GM12878 (cell line): ENCODE data around the gene DHCR24. TPM values are rescaled to one million over a fixed set of nuclear protein-coding genes. Genes with fewer than 3 reads are reported as not detected.
A peak's percentile ranks its signal among the peaks of the same experiment; 100 is the strongest.

Experiments
- ATAC-seq: fragments of 200-7000 bp; cut with Tn5 transposase; 3 replicates; pipeline ENCODE4 v1.9.1; 2020; ENCODE audit warnings: mild to moderate bottlenecking, moderate library complexity
- BruUV-seq: library from RNA; stranded (reverse); fragments of 400-500 nt; replicated peaks from 2 replicates; lab custom pipeline; 2021; lab: Mats Ljungman, UMichigan
- CTCF ChIA-PET: fragments of 300-600 bp; sonication (Branson Sonifier 250); formaldehyde crosslinking; extraction: SDS; loops from one replicate; lab custom pipeline; 2021; ENCODE audit warnings: inconsistent platforms; lab: Yijun Ruan, JAX
- POLR2A ChIA-PET: fragments of 350-600 bp; formaldehyde crosslinking; extraction: SDS; loops from one replicate; lab custom pipeline; 2021; ENCODE audit warnings: inconsistent platforms; lab: Charles Lee
- RAD21 ChIA-PET: fragments of 300-600 bp; sonication (Branson Sonifier 250); formaldehyde crosslinking; loops from one replicate; lab custom pipeline; 2023; ENCODE audit warnings: antibody characterized with exemption; ENCODE audit not compliant: unreplicated experiment; lab: Charles Lee
- SMC1A ChIA-PET: fragments of 300-600 bp; sonication (Branson Sonifier 250); formaldehyde crosslinking; loops from one replicate; lab custom pipeline; 2023; ENCODE audit not compliant: unreplicated experiment, uncharacterized antibody; lab: Charles Lee
- DNase-seq: peaks from one replicate; pipeline ENCODE4 v3.0.0-alpha.2; 2011; ENCODE audit warnings: low read depth, low spot score
- FAIRE-seq: peaks from 3 replicates; lab custom pipeline; 2011; peaks lifted over from hg19 to GRCh38; lab: Jason Lieb, UNC
- H2AFZ ChIP-seq: 2 replicates; pipeline ENCODE4 v1.6.0; 2011; ENCODE audit warnings: low read depth, low read length, control low read depth; ENCODE audit not compliant: control insufficient read depth
- H3K27ac ChIP-seq: 2 replicates; pipeline ENCODE4 v1.5.1; 2011; ENCODE audit warnings: control low read depth; ENCODE audit not compliant: control insufficient read depth, insufficient read depth
- H3K27me3 ChIP-seq, 2 experiments: replicated peaks in 1 of 2; 2 replicates each; pipeline versions ENCODE4 v1.6.0 to v1.6.1; 2011; ENCODE audit warnings: low read length in 1 of 2; ENCODE audit not compliant: control insufficient read depth in 2 of 2, insufficient read depth in 2 of 2
- H3K36me3 ChIP-seq, 2 experiments: 2 replicates each; pipeline ENCODE4 v1.5.1; 2011; ENCODE audit warnings: low read length in 1 of 2; ENCODE audit not compliant: control insufficient read depth in 2 of 2, insufficient read depth in 2 of 2
- H3K4me1 ChIP-seq: 2 replicates; pipeline ENCODE4 v1.6.1; 2011; ENCODE audit warnings: mild to moderate bottlenecking, low read length, moderate library complexity, mixed read lengths; ENCODE audit not compliant: control insufficient read depth, insufficient read depth
- H3K4me2 ChIP-seq: 2 replicates; pipeline ENCODE4 v1.6.0; 2011; ENCODE audit warnings: control low read depth; ENCODE audit not compliant: control insufficient read depth, insufficient read depth
- H3K4me3 ChIP-seq: fragments of 200-600 bp; sonication (generic); 2 replicates; pipeline ENCODE4 v1.5.1; 2016
- H3K79me2 ChIP-seq: 2 replicates; pipeline ENCODE4 v1.6.0; 2011; ENCODE audit warnings: low read length; ENCODE audit not compliant: control insufficient read depth, insufficient read depth
- H3K9ac ChIP-seq: 2 replicates; pipeline ENCODE4 v1.8.0; 2011; ENCODE audit warnings: low read length, control low read depth, mixed read lengths; ENCODE audit not compliant: control insufficient read depth, insufficient read depth
- H3K9me3 ChIP-seq: replicated peaks from 3 replicates; pipeline ENCODE4 v1.5.1; 2011; ENCODE audit warnings: mild to moderate bottlenecking, low read length; ENCODE audit not compliant: control insufficient read depth, insufficient read depth
- H4K20me1 ChIP-seq: 2 replicates; pipeline ENCODE4 v1.6.0; 2011; ENCODE audit not compliant: control insufficient read depth, insufficient read depth
- ASH2L ChIP-seq: fragments of 300-600, 200-600 bp; sonication (generic); IDR thresholded peaks from 2 replicates; pipeline ENCODE4 v1.6.1; 2017; ENCODE audit warnings: low read depth, mild to moderate bottlenecking, borderline replicate concordance
- ATF2 ChIP-seq: IDR thresholded peaks from 2 replicates; pipeline ENCODE4 v1.6.1; 2012; ENCODE audit warnings: low read length, inconsistent platforms
- ATF7 ChIP-seq: fragments of 450-650 bp; IDR thresholded peaks from 2 replicates; pipeline ENCODE4 v1.6.1; 2016; ENCODE audit warnings: low read depth, mild to moderate bottlenecking
- GABPA ChIP-seq: IDR thresholded peaks from 2 replicates; pipeline ENCODE4 v1.6.1; 2014; ENCODE audit warnings: antibody characterized with exemption, low read depth, mild to moderate bottlenecking, inconsistent platforms
- MEF2A ChIP-seq: IDR thresholded peaks from 2 replicates; pipeline ENCODE4 v1.6.1; 2011; ENCODE audit warnings: low read depth, mild to moderate bottlenecking, low read length, moderate library complexity; ENCODE audit not compliant: insufficient read depth
- MYC ChIP-seq: IDR thresholded peaks from 2 replicates; pipeline ENCODE4 v1.6.1; 2011; ENCODE audit warnings: mild to moderate bottlenecking, low read length, moderate library complexity, inconsistent platforms; ENCODE audit not compliant: insufficient read depth, insufficient replicate concordance, insufficient read length, severe bottlenecking
- RUNX3 ChIP-seq: IDR thresholded peaks from 2 replicates; pipeline ENCODE4 v1.6.1; 2012; ENCODE audit warnings: low read length, inconsistent platforms
- SREBF2 ChIP-seq: IDR thresholded peaks from 2 replicates; pipeline ENCODE4 v1.6.1; 2012; ENCODE audit warnings: mild to moderate bottlenecking, low read length
- STAT3 ChIP-seq: IDR thresholded peaks from 2 replicates; pipeline ENCODE4 v1.6.1; 2011; ENCODE audit warnings: low read depth, low read length, improper control_type of control experiment
- TBL1XR1 ChIP-seq: IDR thresholded peaks from 2 replicates; pipeline ENCODE4 v1.6.1; 2012; ENCODE audit warnings: low read depth, low read length, improper control_type of control experiment
- TCF12 ChIP-seq: IDR thresholded peaks from 2 replicates; pipeline ENCODE4 v1.6.1; 2011; ENCODE audit warnings: low read depth, mild to moderate bottlenecking, low read length
- ZBTB4 ChIP-seq: fragments of 450-650 bp; formaldehyde crosslinking; IDR thresholded peaks from 2 replicates; pipeline ENCODE4 v1.4.0; 2022; ENCODE audit warnings: mild to moderate bottlenecking, moderate library complexity
- ZBTB40 ChIP-seq: fragments of 450-650 bp; IDR thresholded peaks from 2 replicates; pipeline ENCODE4 v1.6.1; 2016; ENCODE audit warnings: mild to moderate bottlenecking, moderate library complexity, borderline replicate concordance
- WGBS: methylation state at CpG from one replicate; pipeline ENCODE4 v1.1.6; 2016; ENCODE audit warnings: low lambda C conversion rate; ENCODE audit not compliant: insufficient replicate concordance, insufficient coverage; ENCODE audit errors: missing lambda C conversion rate; 5-methylcytosine and 5-hydroxymethylcytosine counted together
- in situ Hi-C: fragments of 300-500 bp; cut with MboI; formaldehyde crosslinking; loops from 9 replicates; pipeline ENCODE4 v1.14.3; 2018; ENCODE audit warnings: mixed read lengths
- intact Hi-C: fragments of 100-400 bp; cut with micrococcal nuclease; formaldehyde crosslinking; loops from one replicate; pipeline ENCODE4 v1.14.2; 2022; ENCODE audit not compliant: unreplicated experiment
- polyA plus RNA-seq, 11 experiments: library from polyadenylated mRNA; depleted of rRNA in 4 of 11; unstranded in 6 of 11; stranded (reverse) in 5 of 11; fragments of >200 nt; fragmentation: Nextera tagmentation in 4 of 11; fragmentation: Illumina TruSeq in 1 of 11; extraction: Ambion mirVana in 4 of 11; extraction: Trizol in 1 of 11; gene quantifications; 1 replicate in 1 of 11; 2 replicates in 10 of 11; pipeline versions ENCODE4 v1.2.1 to v1.2.3, GENCODE V29; 2011 to 2016; ENCODE audit warnings: inconsistent platforms in 2 of 11, missing spikeins in 2 of 11, low read depth in 1 of 11
- total RNA-seq, 4 experiments: library from RNA; depleted of rRNA in 3 of 4; stranded (reverse); fragments of >200 nt in 3 of 4; fragmentation: Illumina TruSeq in 1 of 4; extraction: Trizol in 1 of 4; gene quantifications; 2 replicates each; pipeline versions ENCODE4 v1.2.1 to v1.2.3, GENCODE V29; 2013 to 2021

Gene DHCR24
- total and polyA plus RNA-seq, 10 of the 15 experiments (the other 5 are each of a cell fraction or from before 2014, with no cell fraction given) = 23.3 to 169 (median 120) TPM

GRCh38 chr1:54883349-54884102, 3.5 kb downstream of the DHCR24 start:
- ChIA-PET SMC1A (interaction anchor here (1.0 to 5.6 kb wide), 3 partner anchors 10 to 62 kb away, joined by 3 to 28 read pairs (median 7); no protein-coding TSS in a partner anchor), POLR2A (no interaction called here), CTCF (interaction anchor here (1.1 kb wide), 2 partner anchors 25 to 77 kb away, joined by 3 read pairs; no protein-coding TSS in a partner anchor), RAD21 (no interaction called here)
- Histone ChIP-seq H3K36me3 (peaks cover 0 to 17% of the 10 kb centered on the region in 2 experiments; a peak in 3 of 4 replicates), H3K79me2 (peaks cover 78% of the 10 kb centered on the region), H3K9me3 (peaks cover 1% of the 10 kb centered on the region; the same call in 1 of the 3 replicates), H3K9ac (no peak overlapping the region), H2AFZ (no peak overlapping the region), H3K4me3 (peak overlapping the region; percentile 81), H3K4me2 (peak overlapping the region; percentile 63), H3K4me1 (peaks cover 13% of the 10 kb centered on the region), H3K27ac (no peak overlapping the region), H3K27me3 (no peaks in the 10 kb centered on the region), H4K20me1 (peaks cover 6% of the 10 kb centered on the region; the same call in 1 of the 2 replicates)
- ATAC-seq = no peak
- DNase-seq = no peak
- intact Hi-C loops (no loop called here), in situ Hi-C loops (no loop called here)
- 95% methylated on average over 10 of the region's 10 CpGs for WGBS
- no peak for FAIRE-seq
- no TSS peak for BruUV-seq
- TF ChIP-seq TBL1XR1 (no peak), MYC (no peak), ATF2 (no peak), TCF12 (no peak), RUNX3 (no peak), ASH2L (no peak), ATF7 (no peak), SREBF2 (no peak), GABPA (no peak), ZBTB40 (no peak), STAT3 (no peak), MEF2A (no peak), ZBTB4 (no peak)
